GM13977 (cell line): ENCODE measurements around the gene GRM4.

Experiments
- DNase-seq: peaks from one replicate; pipeline ENCODE4 v3.0.0; 2012; ENCODE audit warnings: low spot score
- CTCF ChIP-seq: IDR thresholded peaks from 2 replicates; pipeline ENCODE4 v1.5.1; 2012; ENCODE audit warnings: mild to moderate bottlenecking, control low read depth; ENCODE audit not compliant: insufficient read depth; ENCODE audit errors: extremely low read depth, missing control alignments
- in situ Hi-C: fragments of 300-500 bp; cut with MboI; formaldehyde crosslinking; loops from one replicate; pipeline ENCODE4 v1.12.0; 2022; ENCODE audit warnings: low sequenced_read_pairs, low pct_unique_long_range_greater_than_20kb, mixed read lengths, inconsistent platforms; ENCODE audit not compliant: unreplicated experiment

GRM4 gene

GRCh38 chr6:34120953-34121675 is 24.8 kb downstream of the GRM4 start:
- no peak for DNase-seq
- in situ Hi-C loops = no loop called here

GRCh38 chr6:34115915-34116314 is 30.0 kb downstream of the GRM4 start:
- TF ChIP-seq CTCF = no peak
- in situ Hi-C loops = no loop called here
- no peak for DNase-seq

More at GRCh38 chr6:34120953-34121675, 24.8 kb downstream of the GRM4 start:
- no peak for TF ChIP-seq CTCF

- in situ Hi-C loops = no loop called here
- DNase-seq = peak; percentile 57
- TF ChIP-seq CTCF = no peak
These were observed 30.5 kb downstream of the GRM4 start for GRCh38 chr6:34115403-34115795.

- in situ Hi-C loops = no loop called here
- DNase-seq = no peak
- no peak for TF ChIP-seq CTCF
These were observed 31.0 kb downstream of the GRM4 start for GRCh38 chr6:34114695-34115402.

GRCh38 chr6:34113532-34113931 is 32.4 kb downstream of the GRM4 start:
- no peak for DNase-seq
- no peak for TF ChIP-seq CTCF
- in situ Hi-C loops = no loop called here

- in situ Hi-C loops = no loop called here
- no peak for DNase-seq
- TF ChIP-seq CTCF = no peak
These were observed 33.8 kb downstream of the GRM4 start for GRCh38 chr6:34112126-34112525.
